K562 (cell line): ENCODE data around the gene MYMK.

Experiments used
- E2F1 ChIP-seq: sonication (generic); formaldehyde crosslinking; IDR thresholded peaks from 2 replicates; pipeline ENCODE4 v1.8.1; 2023; ENCODE audit warnings: mild to moderate bottlenecking, missing genetic modification reagents, moderate library complexity
- ETV5 ChIP-seq: sonication (generic); formaldehyde crosslinking; IDR thresholded peaks from 2 replicates; pipeline ENCODE4 v1.4.0; 2020; ENCODE audit warnings: low read depth, mild to moderate bottlenecking, missing genetic modification reagents
- HIVEP1 ChIP-seq: fragments of 250-450 bp; sonication (Bioruptor Pico); IDR thresholded peaks from 2 replicates; pipeline ENCODE4 v1.4.0; 2020; ENCODE audit warnings: mild to moderate bottlenecking
- RERE ChIP-seq: sonication (generic); formaldehyde crosslinking; IDR thresholded peaks from 2 replicates; pipeline ENCODE4 v1.8.0; 2023; ENCODE audit warnings: missing genetic modification reagents, mild to moderate bottlenecking, borderline replicate concordance
- SRSF7 ChIP-seq: fragments of 200-400 bp; formaldehyde crosslinking; optimal IDR thresholded peaks from 2 replicates; pipeline ENCODE3; 2017; ENCODE audit warnings: mild to moderate bottlenecking, low read depth, low read length
- ZNF12 ChIP-seq: sonication (generic); formaldehyde crosslinking; IDR thresholded peaks from 2 replicates; pipeline ENCODE4 v1.4.0; 2020; ENCODE audit warnings: mild to moderate bottlenecking, missing genetic modification reagents
- TF ChIP-seq, protein P1 (sequence below), 3 experiments: IDR thresholded peaks in 2 of 3; conservative IDR thresholded peaks in 1 of 3; 2 replicates each; pipeline ENCODE4 v1.5.1; 2011 to 2012; ENCODE audit warnings: low read length in 3 of 3, mild to moderate bottlenecking in 3 of 3, control low read depth in 2 of 3, improper control_type of control experiment in 1 of 3, inconsistent platforms in 1 of 3, low read depth in 1 of 3, mixed read lengths in 1 of 3, moderate library complexity in 1 of 3; ENCODE audit not compliant: insufficient read depth in 2 of 3

DNA sequence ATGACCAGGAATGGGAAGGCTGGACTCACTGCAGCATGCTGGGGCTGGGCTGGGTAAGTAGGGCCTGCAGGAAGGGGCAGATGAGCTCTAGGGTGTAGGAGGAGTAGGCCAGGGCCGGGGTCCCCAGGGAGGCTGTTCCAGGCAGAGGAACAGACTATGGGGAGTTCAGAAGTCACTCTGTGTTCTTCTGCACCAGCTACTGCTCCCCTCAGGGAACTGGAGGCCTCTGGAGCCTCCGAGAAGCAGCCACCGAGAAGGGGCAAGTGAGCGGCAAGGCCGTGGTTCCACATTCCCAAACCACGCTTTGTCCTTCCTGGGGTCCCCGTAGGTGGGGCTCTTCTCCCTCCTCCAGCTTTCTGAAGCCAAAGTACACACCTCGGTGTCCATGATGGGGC lies 37.4 kb downstream of the MYMK start:
- no peak for TF ChIP-seq ETV5
- TF ChIP-seq HIVEP1 (CRISPR knock-in tag): no peak
- TF ChIP-seq, protein P1, sequence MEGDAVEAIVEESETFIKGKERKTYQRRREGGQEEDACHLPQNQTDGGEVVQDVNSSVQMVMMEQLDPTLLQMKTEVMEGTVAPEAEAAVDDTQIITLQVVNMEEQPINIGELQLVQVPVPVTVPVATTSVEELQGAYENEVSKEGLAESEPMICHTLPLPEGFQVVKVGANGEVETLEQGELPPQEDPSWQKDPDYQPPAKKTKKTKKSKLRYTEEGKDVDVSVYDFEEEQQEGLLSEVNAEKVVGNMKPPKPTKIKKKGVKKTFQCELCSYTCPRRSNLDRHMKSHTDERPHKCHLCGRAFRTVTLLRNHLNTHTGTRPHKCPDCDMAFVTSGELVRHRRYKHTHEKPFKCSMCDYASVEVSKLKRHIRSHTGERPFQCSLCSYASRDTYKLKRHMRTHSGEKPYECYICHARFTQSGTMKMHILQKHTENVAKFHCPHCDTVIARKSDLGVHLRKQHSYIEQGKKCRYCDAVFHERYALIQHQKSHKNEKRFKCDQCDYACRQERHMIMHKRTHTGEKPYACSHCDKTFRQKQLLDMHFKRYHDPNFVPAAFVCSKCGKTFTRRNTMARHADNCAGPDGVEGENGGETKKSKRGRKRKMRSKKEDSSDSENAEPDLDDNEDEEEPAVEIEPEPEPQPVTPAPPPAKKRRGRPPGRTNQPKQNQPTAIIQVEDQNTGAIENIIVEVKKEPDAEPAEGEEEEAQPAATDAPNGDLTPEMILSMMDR (IDR thresholded peaks at IDR 0.05 in 2 of 3, conservative IDR thresholded peaks at IDR 0.05 in 1 of 3; ENCODE audit: insufficient read depth in 2 of 3, low read depth in 1 of 3, low read length in 3 of 3): no peak
- no peak for TF ChIP-seq ZNF12 (CRISPR knock-in tag)
- TF ChIP-seq E2F1 (CRISPR knock-in tag): no peak
- TF ChIP-seq RERE (CRISPR knock-in tag): no peak
- no peak for TF ChIP-seq SRSF7
